SU-DHL-6 (cell line): Measurements from ENCODE around the gene PKN2.
A peak's percentile ranks its signal among the peaks of the same experiment; 100 is the strongest.

Experiments
- H2AFZ ChIP-seq: fragments of 200-600 bp; sonication (generic); 2 replicates; pipeline ENCODE4 v1.6.1; 2014; ENCODE audit warnings: low read depth, mild to moderate bottlenecking, moderate library complexity, mixed read lengths, antibody characterized with exemption, low read length; ENCODE audit not compliant: severe bottlenecking
- H3F3A ChIP-seq: fragments of 200-600 bp; shearing (Covaris generic); 2 replicates; pipeline ENCODE4 v1.6.0; 2016; ENCODE audit warnings: antibody characterized with exemption, mild to moderate bottlenecking; ENCODE audit not compliant: insufficient read depth
- H3K27ac ChIP-seq: fragments of 200-600 bp; sonication (generic); 2 replicates; pipeline ENCODE4 v1.5.1; 2016; ENCODE audit warnings: low read depth, mild to moderate bottlenecking, low read length, moderate library complexity, mixed read lengths
- H3K27me3 ChIP-seq: fragments of 200-600 bp; sonication (generic), shearing (Covaris generic); 2 replicates; pipeline ENCODE4 v1.6.0; 2014; ENCODE audit warnings: mild to moderate bottlenecking, low read length
- H3K36me3 ChIP-seq: fragments of 200-600 bp; sonication (generic); 2 replicates; pipeline ENCODE4 v1.6.1; 2014; ENCODE audit warnings: mild to moderate bottlenecking, low read length, mixed read lengths
- H3K4me2 ChIP-seq: fragments of 300-600, 200-600 bp; shearing (Covaris generic), sonication (generic); 2 replicates; pipeline ENCODE4 v1.6.0; 2014; ENCODE audit warnings: low read length, low read depth, mild to moderate bottlenecking; ENCODE audit not compliant: poor library complexity, severe bottlenecking
- H3K4me3 ChIP-seq: fragments of 200-600 bp; sonication (generic); 2 replicates; pipeline ENCODE4 v1.5.1; 2014; ENCODE audit warnings: antibody characterized with exemption, low read length, mild to moderate bottlenecking, mixed read lengths; ENCODE audit not compliant: insufficient read depth, poor library complexity, severe bottlenecking
- H3K79me2 ChIP-seq: fragments of 200-600 bp; sonication (generic); 2 replicates; pipeline ENCODE4 v1.6.1; 2014; ENCODE audit warnings: mild to moderate bottlenecking, low read length, moderate library complexity; ENCODE audit not compliant: insufficient read depth
- H3K9ac ChIP-seq: fragments of 200-600 bp; sonication (generic); 2 replicates; pipeline ENCODE4 v1.7.0; 2014; ENCODE audit warnings: mild to moderate bottlenecking, low read length
- H3K9me2 ChIP-seq: fragments of 200-600 bp; sonication (generic); replicated peaks from 2 replicates; pipeline ENCODE4 v1.6.1; 2014; ENCODE audit warnings: low read length; ENCODE audit not compliant: insufficient read depth
- H3K9me3 ChIP-seq: fragments of 200-600 bp; sonication (generic); 2 replicates; pipeline ENCODE4 v1.6.1; 2014; ENCODE audit warnings: low read length, mixed read lengths; ENCODE audit not compliant: insufficient read depth
- H4K20me1 ChIP-seq: fragments of 200-600 bp; sonication (generic); 2 replicates; pipeline ENCODE4 v1.6.1; 2014; ENCODE audit warnings: low read depth, mild to moderate bottlenecking, antibody characterized with exemption, low read length, moderate library complexity, mixed read lengths
- EZH2phosphoT487 ChIP-seq: fragments of 200-600 bp; sonication (generic), shearing (Covaris generic); conservative IDR thresholded peaks from 2 replicates; pipeline ENCODE4 v1.6.1; 2018; ENCODE audit warnings: mild to moderate bottlenecking, antibody characterized with exemption, low read length, moderate library complexity, mixed read lengths
- TF ChIP-seq, protein P1 (sequence below): fragments of 200-600 bp; sonication (generic); IDR thresholded peaks from one replicate; pipeline ENCODE4 v1.5.1; 2017; ENCODE audit warnings: antibody characterized with exemption, mild to moderate bottlenecking, low read length, moderate library complexity; ENCODE audit not compliant: insufficient read depth, poor library complexity, severe bottlenecking

Gene PKN2

GRCh38 chr1:88736633-88737248 is 52.7 kb downstream of the PKN2 start:
- Histone ChIP-seq H3K27ac (no peak overlapping the region), H3F3A (no peaks in the 10 kb centered on the region; the same call in 1 of the 2 replicates), H3K9me3 (no peaks in the 10 kb centered on the region), H3K79me2 (peaks cover 65% of the 10 kb centered on the region), H3K27me3 (no peaks in the 10 kb centered on the region), H4K20me1 (no peaks in the 10 kb centered on the region), H3K9me2 (no peaks in the 10 kb centered on the region), H3K9ac (no peak overlapping the region), H3K4me2 (no peak overlapping the region), H3K4me3 (no peak overlapping the region), H3K36me3 (peaks cover 3% of the 10 kb centered on the region; the same call in 1 of the 2 replicates), H2AFZ (no peak overlapping the region)
- TF ChIP-seq EZH2phosphoT487: no peak
- TF ChIP-seq, protein P1, sequence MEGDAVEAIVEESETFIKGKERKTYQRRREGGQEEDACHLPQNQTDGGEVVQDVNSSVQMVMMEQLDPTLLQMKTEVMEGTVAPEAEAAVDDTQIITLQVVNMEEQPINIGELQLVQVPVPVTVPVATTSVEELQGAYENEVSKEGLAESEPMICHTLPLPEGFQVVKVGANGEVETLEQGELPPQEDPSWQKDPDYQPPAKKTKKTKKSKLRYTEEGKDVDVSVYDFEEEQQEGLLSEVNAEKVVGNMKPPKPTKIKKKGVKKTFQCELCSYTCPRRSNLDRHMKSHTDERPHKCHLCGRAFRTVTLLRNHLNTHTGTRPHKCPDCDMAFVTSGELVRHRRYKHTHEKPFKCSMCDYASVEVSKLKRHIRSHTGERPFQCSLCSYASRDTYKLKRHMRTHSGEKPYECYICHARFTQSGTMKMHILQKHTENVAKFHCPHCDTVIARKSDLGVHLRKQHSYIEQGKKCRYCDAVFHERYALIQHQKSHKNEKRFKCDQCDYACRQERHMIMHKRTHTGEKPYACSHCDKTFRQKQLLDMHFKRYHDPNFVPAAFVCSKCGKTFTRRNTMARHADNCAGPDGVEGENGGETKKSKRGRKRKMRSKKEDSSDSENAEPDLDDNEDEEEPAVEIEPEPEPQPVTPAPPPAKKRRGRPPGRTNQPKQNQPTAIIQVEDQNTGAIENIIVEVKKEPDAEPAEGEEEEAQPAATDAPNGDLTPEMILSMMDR: peak; percentile 40

- Histone ChIP-seq H3K79me2 (peaks cover 62% of the 10 kb centered on the region), H3K9me2 (no peaks in the 10 kb centered on the region), H3F3A (peaks cover 3% of the 10 kb centered on the region; the same call in 1 of the 2 replicates), H3K36me3 (peaks cover 9% of the 10 kb centered on the region; the same call in 1 of the 2 replicates), H3K4me3 (no peak overlapping the region), H4K20me1 (no peaks in the 10 kb centered on the region), H3K9me3 (no peaks in the 10 kb centered on the region), H3K27me3 (no peaks in the 10 kb centered on the region), H2AFZ (no peak overlapping the region), H3K9ac (no peak overlapping the region), H3K4me2 (no peak overlapping the region), H3K27ac (no peak overlapping the region)
- TF ChIP-seq, protein P1: no peak
- no peak for TF ChIP-seq EZH2phosphoT487
These were observed 53.4 kb downstream of the PKN2 start for GRCh38 chr1:88737338-88737927.

GRCh38 chr1:88740784-88741183 is 56.7 kb downstream of the PKN2 start:
- Histone ChIP-seq H3K27me3 (no peaks in the 10 kb centered on the region), H4K20me1 (no peaks in the 10 kb centered on the region), H3K9me3 (no peaks in the 10 kb centered on the region), H2AFZ (no peak overlapping the region), H3K4me2 (no peak overlapping the region), H3K9ac (no peak overlapping the region), H3F3A (peaks cover 3% of the 10 kb centered on the region; the same call in 1 of the 2 replicates), H3K79me2 (peaks cover 31% of the 10 kb centered on the region), H3K4me3 (no peak overlapping the region), H3K9me2 (no peaks in the 10 kb centered on the region), H3K27ac (no peak overlapping the region), H3K36me3 (peaks cover 15% of the 10 kb centered on the region; the same call in 1 of the 2 replicates)
- TF ChIP-seq EZH2phosphoT487: no peak
- TF ChIP-seq, protein P1: no peak
